ENCODE results near the gene PIK3CD.
"Not testable (repeated sequence)": the region's sequence is repeated elsewhere in the genome, so short reads cannot be mapped to it uniquely, and the experiment has no call there.

Gene PIK3CD

DNA sequence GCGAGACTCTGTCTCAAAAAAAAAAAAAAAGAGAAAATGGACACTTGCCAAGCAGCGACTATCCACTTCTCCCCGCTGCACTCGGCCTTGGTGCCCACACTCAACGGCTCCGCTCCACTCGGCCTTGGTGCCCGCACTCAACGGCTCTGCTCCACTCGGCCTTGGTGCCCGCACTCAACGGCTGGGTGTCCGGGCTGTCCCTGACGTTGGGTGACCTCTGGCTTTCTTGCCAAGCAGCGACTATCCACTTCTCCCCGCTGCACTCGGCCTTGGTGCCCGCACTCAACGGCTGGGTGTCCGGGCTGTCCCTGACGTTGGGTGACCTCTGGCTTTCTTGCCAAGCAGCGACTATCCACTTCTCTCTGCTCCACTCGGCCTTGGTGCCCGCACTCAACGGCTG is 110.9 kb downstream of the PIK3CD start:
- DNase-seq; H3K27me3 ChIP-seq (replicated peaks in 2 of 5; ENCODE audit: control insufficient read depth in 4 of 5, insufficient read depth in 5 of 5, low read length in 4 of 5); H3K27ac ChIP-seq (ENCODE audit: insufficient read depth in 1 of 2, low read depth in 1 of 2, low read length in 2 of 2, poor library complexity in 1 of 2, severe bottlenecking in 2 of 2); H3K36me3 ChIP-seq (ENCODE audit: control insufficient read depth in 4 of 4, insufficient read depth in 4 of 4, low read length in 3 of 4); H3K4me3 ChIP-seq (ENCODE audit: control insufficient read depth in 1 of 7, extremely low read depth in 1 of 7, insufficient read depth in 4 of 7, low read depth in 2 of 7, low read length in 6 of 7); H3K9me3 ChIP-seq (ENCODE audit: control extremely low read depth in 1 of 5, control insufficient read depth in 4 of 5, insufficient read depth in 2 of 5, low read depth in 1 of 5, low read length in 4 of 5); POLR2A ChIA-PET: not testable (repeated sequence)
- H3K4me1 ChIP-seq (ENCODE audit: control extremely low read depth in 1 of 4, control insufficient read depth in 4 of 4, insufficient read depth in 4 of 4, low read length in 3 of 4), result peaks cover 0 to 15% (median 3%) of the 10 kb centered on the region in 4 experiments
- CTCF ChIA-PET, result interaction anchor here (0.8 to 1.8 kb wide), 2 partner anchors 37 to 67 kb away, joined by 3 to 5 read pairs; no protein-coding TSS in a partner anchor
- 98% methylated on average over 25 of the region's 25 CpGs for WGBS (ENCODE audit: insufficient coverage)

DNA sequence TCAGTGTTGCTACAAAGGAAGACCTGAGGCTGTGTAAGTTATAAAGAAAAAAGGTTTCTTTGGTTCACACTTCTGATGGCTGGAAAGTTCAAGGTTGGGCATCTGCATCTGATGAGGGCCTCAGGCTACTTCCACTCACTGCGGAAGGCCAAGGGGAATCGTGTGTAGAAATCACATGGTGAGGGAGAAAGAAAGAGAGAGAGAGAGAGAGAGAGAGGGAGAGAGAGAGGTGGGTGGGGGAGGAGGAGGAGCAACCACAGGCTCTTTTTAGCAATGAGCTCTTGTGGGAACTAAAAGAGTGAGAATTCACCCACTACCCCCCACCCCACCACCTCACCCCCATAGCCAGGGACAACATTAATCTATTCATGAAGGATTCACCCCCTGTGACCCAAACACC is 112.4 kb downstream of the PIK3CD start:
- no peaks in the 10 kb centered on the region for H3K27me3 ChIP-seq (replicated peaks in 2 of 5; ENCODE audit: control insufficient read depth in 4 of 5, insufficient read depth in 5 of 5, low read length in 4 of 5)
- DNase-seq, result no peak
- H3K4me1 ChIP-seq (ENCODE audit: control extremely low read depth in 1 of 4, control insufficient read depth in 4 of 4, insufficient read depth in 4 of 4, low read length in 3 of 4), result peaks cover 0 to 15% (median 3%) of the 10 kb centered on the region in 4 experiments
- 100% methylated on average over 1 of the region's 2 CpGs for WGBS (ENCODE audit: insufficient coverage)
- ChIA-PET POLR2A (no interaction called here), CTCF (interaction anchor here (1.0 to 1.8 kb wide), 2 partner anchors 39 to 178 kb away, joined by 3 to 5 read pairs; no protein-coding TSS in a partner anchor)
- H3K9me3 ChIP-seq (ENCODE audit: control extremely low read depth in 1 of 5, control insufficient read depth in 4 of 5, insufficient read depth in 2 of 5, low read depth in 1 of 5, low read length in 4 of 5), result no peaks in the 10 kb centered on the region
- H3K27ac ChIP-seq (ENCODE audit: insufficient read depth in 1 of 2, low read depth in 1 of 2, low read length in 2 of 2, poor library complexity in 1 of 2, severe bottlenecking in 2 of 2), result no peak overlapping the region
- no peak overlapping the region for H3K4me3 ChIP-seq (ENCODE audit: control insufficient read depth in 1 of 7, extremely low read depth in 1 of 7, insufficient read depth in 4 of 7, low read depth in 2 of 7, low read length in 6 of 7)
- H3K36me3 ChIP-seq (ENCODE audit: control insufficient read depth in 4 of 4, insufficient read depth in 4 of 4, low read length in 3 of 4), result peaks cover 3 to 10% (median 5%) of the 10 kb centered on the region in 4 experiments

DNA sequence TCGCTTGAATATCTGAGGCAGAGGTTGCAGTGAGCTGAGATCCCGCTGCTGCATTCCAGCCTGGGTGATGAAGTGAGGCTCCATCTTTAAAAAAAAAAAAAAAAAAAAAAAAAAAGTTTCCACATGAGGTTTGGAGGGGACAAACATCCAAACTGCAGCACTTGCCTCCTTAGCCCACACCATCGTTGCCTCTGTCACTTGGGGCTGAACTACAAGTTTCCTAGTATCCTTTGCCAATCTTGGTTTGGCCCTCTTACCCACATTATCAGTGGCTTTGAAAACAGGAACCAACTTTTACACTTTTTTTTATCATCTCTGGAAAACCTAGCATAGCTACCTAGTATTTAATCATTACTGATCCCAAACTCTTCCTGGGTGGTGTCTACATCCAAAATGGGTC is 113.0 kb downstream of the PIK3CD start:
- peak; percentile 30 to 76 (median 66) for DNase-seq
- WGBS (ENCODE audit: insufficient coverage), result 80% methylated on average over 1 of the region's 3 CpGs
- H3K27me3 ChIP-seq (replicated peaks in 2 of 5; ENCODE audit: control insufficient read depth in 4 of 5, insufficient read depth in 5 of 5, low read length in 4 of 5), result no peaks in the 10 kb centered on the region
- peaks cover 2 to 10% (median 5%) of the 10 kb centered on the region in 4 experiments for H3K36me3 ChIP-seq (ENCODE audit: control insufficient read depth in 4 of 4, insufficient read depth in 4 of 4, low read length in 3 of 4)
- H3K9me3 ChIP-seq (ENCODE audit: control extremely low read depth in 1 of 5, control insufficient read depth in 4 of 5, insufficient read depth in 2 of 5, low read depth in 1 of 5, low read length in 4 of 5), result no peaks in the 10 kb centered on the region
- no peak overlapping the region for H3K27ac ChIP-seq (ENCODE audit: insufficient read depth in 1 of 2, low read depth in 1 of 2, low read length in 2 of 2, poor library complexity in 1 of 2, severe bottlenecking in 2 of 2)
- ChIA-PET CTCF (interaction anchor here (1.0 kb wide), 1 partner anchor 177 kb away, joined by 3 read pairs; no protein-coding TSS in a partner anchor), POLR2A (no interaction called here)
- no peak overlapping the region for H3K4me3 ChIP-seq (ENCODE audit: control insufficient read depth in 1 of 7, extremely low read depth in 1 of 7, insufficient read depth in 4 of 7, low read depth in 2 of 7, low read length in 6 of 7)
- H3K4me1 ChIP-seq (ENCODE audit: control extremely low read depth in 1 of 4, control insufficient read depth in 4 of 4, insufficient read depth in 4 of 4, low read length in 3 of 4), result peaks cover 0 to 13% (median 3%) of the 10 kb centered on the region in 4 experiments

DNA sequence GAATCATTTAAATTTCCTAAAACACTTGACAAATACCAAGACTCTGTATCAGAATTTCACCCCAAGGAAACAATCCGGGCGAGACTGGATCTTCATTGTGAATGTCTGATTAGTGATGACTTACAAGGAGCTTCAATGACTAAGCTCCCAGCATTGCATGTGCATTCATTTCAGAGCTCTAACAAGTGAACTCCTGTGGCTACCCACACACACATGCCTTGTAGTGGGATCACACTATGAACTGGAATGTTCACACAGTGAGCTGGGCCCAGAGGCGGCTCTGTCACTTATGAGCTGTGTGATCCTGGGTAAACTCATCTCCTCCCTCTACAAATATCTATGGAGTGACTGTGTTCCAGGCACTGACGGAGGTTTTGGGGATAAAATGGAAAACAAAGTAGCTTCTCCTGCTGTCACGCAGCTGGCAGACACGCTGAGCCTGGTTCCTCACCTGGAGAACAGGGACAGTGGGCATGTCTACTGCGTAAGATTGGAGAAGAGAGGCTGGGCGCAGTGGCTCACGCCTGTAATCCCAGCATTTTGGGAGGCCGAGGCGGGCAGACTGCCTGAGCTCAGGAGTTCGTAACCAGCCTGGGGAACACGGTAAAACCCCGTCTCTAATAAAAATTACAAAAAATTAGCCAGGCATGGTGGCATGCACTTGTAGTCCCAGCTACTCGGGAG is 115.4 kb downstream of the PIK3CD start:
- Histone ChIP-seq H3K36me3 (ENCODE audit: control insufficient read depth in 4 of 4, insufficient read depth in 4 of 4, low read length in 3 of 4) (peaks cover under 1 to 10% (median 4%) of the 10 kb centered on the region in 4 experiments), H3K4me3 (ENCODE audit: control insufficient read depth in 1 of 7, extremely low read depth in 1 of 7, insufficient read depth in 4 of 7, low read depth in 2 of 7, low read length in 6 of 7) (no peak overlapping the region), H3K4me1 (ENCODE audit: control extremely low read depth in 1 of 4, control insufficient read depth in 4 of 4, insufficient read depth in 4 of 4, low read length in 3 of 4) (peaks cover 0 to 5% (median 2%) of the 10 kb centered on the region in 4 experiments), H3K27ac (ENCODE audit: insufficient read depth in 1 of 2, low read depth in 1 of 2, low read length in 2 of 2, poor library complexity in 1 of 2, severe bottlenecking in 2 of 2) (no peak overlapping the region), H3K27me3 (replicated peaks in 2 of 5; ENCODE audit: control insufficient read depth in 4 of 5, insufficient read depth in 5 of 5, low read length in 4 of 5) (no peaks in the 10 kb centered on the region), H3K9me3 (ENCODE audit: control extremely low read depth in 1 of 5, control insufficient read depth in 4 of 5, insufficient read depth in 2 of 5, low read depth in 1 of 5, low read length in 4 of 5) (no peaks in the 10 kb centered on the region)
- POLR2A ChIA-PET, result no interaction called here
- CTCF ChIA-PET, result interaction anchor here (1.2 to 2.1 kb wide), 2 partner anchors 10 to 17 kb away, joined by 3 to 6 read pairs; no protein-coding TSS in a partner anchor
- no peak for DNase-seq
- WGBS (ENCODE audit: insufficient coverage), result 99% methylated on average over 12 of the region's 15 CpGs

DNA sequence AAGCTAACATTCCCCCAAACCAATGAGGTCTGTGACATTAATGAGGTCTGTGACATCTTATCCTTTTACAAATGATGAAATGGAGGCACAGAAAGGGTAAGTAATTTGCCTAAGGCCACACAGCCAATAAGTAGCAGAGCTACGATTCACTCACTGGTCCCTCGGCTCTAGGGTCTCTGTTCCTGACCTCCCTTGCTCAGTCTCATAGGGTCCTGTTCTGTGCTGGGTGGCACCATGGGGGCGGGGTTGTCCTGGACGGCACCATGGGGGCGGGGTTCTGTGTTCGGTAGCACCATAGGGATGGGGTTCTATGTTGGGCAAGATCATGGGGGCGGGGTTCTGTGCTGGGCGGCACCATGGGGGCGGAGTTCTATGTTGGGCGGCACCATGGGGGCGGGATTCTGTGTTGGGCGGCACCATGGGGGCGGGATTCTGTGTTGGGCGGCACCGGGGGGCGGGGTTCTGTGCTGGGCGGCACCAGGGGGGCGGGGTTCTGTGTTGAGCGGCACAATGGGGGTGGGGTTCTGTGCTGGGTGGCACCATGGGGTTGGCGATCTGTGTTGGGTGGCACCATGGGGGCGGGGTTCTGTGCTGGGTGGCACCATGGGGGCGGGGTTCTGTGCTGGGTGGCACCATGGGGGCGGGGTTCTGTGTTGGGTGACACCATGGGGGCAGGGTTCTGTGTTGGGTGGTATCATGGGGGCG is 116.6 kb downstream of the PIK3CD start:
- Histone ChIP-seq H3K27me3 (replicated peaks in 2 of 5; ENCODE audit: control insufficient read depth in 4 of 5, insufficient read depth in 5 of 5, low read length in 4 of 5) (no peaks in the 10 kb centered on the region), H3K9me3 (ENCODE audit: control extremely low read depth in 1 of 5, control insufficient read depth in 4 of 5, insufficient read depth in 2 of 5, low read depth in 1 of 5, low read length in 4 of 5) (no peaks in the 10 kb centered on the region), H3K4me3 (ENCODE audit: control insufficient read depth in 1 of 7, extremely low read depth in 1 of 7, insufficient read depth in 4 of 7, low read depth in 2 of 7, low read length in 6 of 7) (no peak overlapping the region), H3K27ac (ENCODE audit: insufficient read depth in 1 of 2, low read depth in 1 of 2, low read length in 2 of 2, poor library complexity in 1 of 2, severe bottlenecking in 2 of 2) (no peak overlapping the region), H3K4me1 (ENCODE audit: control extremely low read depth in 1 of 4, control insufficient read depth in 4 of 4, insufficient read depth in 4 of 4, low read length in 3 of 4) (peaks cover 0 to 5% (median 2%) of the 10 kb centered on the region in 4 experiments), H3K36me3 (ENCODE audit: control insufficient read depth in 4 of 4, insufficient read depth in 4 of 4, low read length in 3 of 4) (peaks cover 9 to 20% (median 9%) of the 10 kb centered on the region in 4 experiments)
- ChIA-PET CTCF (no interaction called here), POLR2A (no interaction called here)
- WGBS (ENCODE audit: insufficient coverage), result 100% methylated on average over 8 of the region's 24 CpGs
- DNase-seq, result peak; percentile 19 to 39 (median 30)

DNA sequence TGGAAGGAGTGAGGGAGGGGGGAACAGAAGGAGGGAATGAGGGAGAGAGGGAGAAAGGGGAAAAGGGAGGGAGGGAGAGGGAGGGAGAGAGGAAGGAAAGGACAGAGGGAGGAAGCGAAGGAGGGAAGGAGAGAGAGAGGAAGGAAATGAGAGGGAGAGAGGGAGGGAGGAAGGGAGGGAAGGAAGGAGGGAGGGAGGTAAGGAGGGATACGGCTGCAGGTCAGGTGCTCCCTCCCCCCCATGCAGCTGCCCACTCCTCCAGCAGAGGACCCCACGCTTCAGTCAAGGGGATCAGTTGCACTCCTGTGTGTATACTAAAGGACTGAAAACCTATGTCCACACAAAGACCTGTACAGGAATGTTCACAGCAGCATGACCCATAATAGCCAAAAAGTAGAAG is 117.5 kb downstream of the PIK3CD start:
- WGBS (ENCODE audit: insufficient coverage), result 100% methylated on average over 1 of the region's 3 CpGs
- peak overlapping the region in 1 of 2 experiments; percentile 40 for H3K27ac ChIP-seq (ENCODE audit: insufficient read depth in 1 of 2, low read depth in 1 of 2, low read length in 2 of 2, poor library complexity in 1 of 2, severe bottlenecking in 2 of 2)

DNA sequence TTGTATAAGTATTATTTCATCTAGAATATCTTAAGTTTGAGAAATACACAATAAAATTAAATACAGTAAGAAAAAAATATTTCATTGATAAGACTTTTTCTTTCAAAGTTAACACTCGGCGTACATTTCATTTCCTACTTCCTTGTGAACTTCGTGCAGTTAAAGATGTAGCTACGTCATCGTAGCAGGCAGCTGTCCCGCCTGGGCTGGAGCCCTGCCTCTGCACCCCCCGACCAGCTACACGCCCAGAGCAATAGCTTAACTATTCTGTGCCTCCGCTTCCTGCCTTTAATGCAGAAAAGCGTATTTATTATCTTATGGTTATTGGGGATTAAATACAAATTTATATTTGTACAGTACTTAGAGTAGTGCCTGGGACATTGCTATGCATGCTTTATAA is 118.8 kb downstream of the PIK3CD start:
- POLR2A ChIA-PET, result no interaction called here
- no peaks in the 10 kb centered on the region for H3K27me3 ChIP-seq (replicated peaks in 2 of 5; ENCODE audit: control insufficient read depth in 4 of 5, insufficient read depth in 5 of 5, low read length in 4 of 5)
- H3K4me1 ChIP-seq (ENCODE audit: control extremely low read depth in 1 of 4, control insufficient read depth in 4 of 4, insufficient read depth in 4 of 4, low read length in 3 of 4), result no peaks in the 10 kb centered on the region
- peaks cover 5 to 17% (median 11%) of the 10 kb centered on the region in 4 experiments for H3K36me3 ChIP-seq (ENCODE audit: control insufficient read depth in 4 of 4, insufficient read depth in 4 of 4, low read length in 3 of 4)
- no peak overlapping the region for H3K27ac ChIP-seq (ENCODE audit: insufficient read depth in 1 of 2, low read depth in 1 of 2, low read length in 2 of 2, poor library complexity in 1 of 2, severe bottlenecking in 2 of 2)
- DNase-seq, result peak in 1 of 3 donors; percentile 37
- no peaks in the 10 kb centered on the region for H3K9me3 ChIP-seq (ENCODE audit: control extremely low read depth in 1 of 5, control insufficient read depth in 4 of 5, insufficient read depth in 2 of 5, low read depth in 1 of 5, low read length in 4 of 5)
- WGBS (ENCODE audit: insufficient coverage), result 84% methylated on average over 6 of the region's 10 CpGs
- CTCF ChIA-PET, result interaction anchor here (1.0 kb wide), 2 partner anchors 9 to 12 kb away, joined by 3 read pairs; no protein-coding TSS in a partner anchor
- H3K4me3 ChIP-seq (ENCODE audit: control insufficient read depth in 1 of 7, extremely low read depth in 1 of 7, insufficient read depth in 4 of 7, low read depth in 2 of 7, low read length in 6 of 7), result no peak overlapping the region

More for the DNA sequence above, 117.5 kb downstream of the PIK3CD start:
- H3K4me3 ChIP-seq (ENCODE audit: control insufficient read depth in 1 of 7, extremely low read depth in 1 of 7, insufficient read depth in 4 of 7, low read depth in 2 of 7, low read length in 6 of 7), result no peak overlapping the region
- H3K36me3 ChIP-seq (ENCODE audit: control insufficient read depth in 4 of 4, insufficient read depth in 4 of 4, low read length in 3 of 4), result peaks cover 5 to 17% (median 11%) of the 10 kb centered on the region in 4 experiments
- no peaks in the 10 kb centered on the region for H3K9me3 ChIP-seq (ENCODE audit: control extremely low read depth in 1 of 5, control insufficient read depth in 4 of 5, insufficient read depth in 2 of 5, low read depth in 1 of 5, low read length in 4 of 5)
- DNase-seq, result no peak
- H3K4me1 ChIP-seq (ENCODE audit: control extremely low read depth in 1 of 4, control insufficient read depth in 4 of 4, insufficient read depth in 4 of 4, low read length in 3 of 4), result peaks cover 0 to 5% (median 2%) of the 10 kb centered on the region in 4 experiments
- POLR2A ChIA-PET, result no interaction called here
- no peaks in the 10 kb centered on the region for H3K27me3 ChIP-seq (replicated peaks in 2 of 5; ENCODE audit: control insufficient read depth in 4 of 5, insufficient read depth in 5 of 5, low read length in 4 of 5)
- CTCF ChIA-PET, result no interaction called here

Data from common myeloid progenitor, CD34-positive (primary cell).